Brain microvascular endothelial cell (primary cell): ENCODE results near the gene MAP1B.

Experiments used
- DNase-seq: peaks from one replicate; pipeline ENCODE4 v3.0.0-alpha.2; 2020
- H3K27ac ChIP-seq: fragments of 250-450 bp; sonication (Bioruptor Pico); 2 replicates; pipeline ENCODE4 v1.5.1; 2020; ENCODE audit warnings: mild to moderate bottlenecking, moderate library complexity
- H3K27me3 ChIP-seq: fragments of 250-450 bp; sonication (Bioruptor Pico); replicated peaks from 2 replicates; pipeline ENCODE4 v1.5.1; 2020; ENCODE audit warnings: mild to moderate bottlenecking
- H3K36me3 ChIP-seq: fragments of 250-450 bp; sonication (Bioruptor Pico); replicated peaks from 2 replicates; pipeline ENCODE4 v1.5.1; 2020; ENCODE audit warnings: mild to moderate bottlenecking
- H3K4me3 ChIP-seq: 2 replicates; pipeline ENCODE4 v1.5.1; 2011; ENCODE audit warnings: low read depth, mild to moderate bottlenecking, control low read depth, low read length, moderate library complexity
- in situ Hi-C: cut with HindIII; loops from 2 replicates; pipeline ENCODE4 v1.10.0; 2017; ENCODE audit warnings: low sequenced_read_pairs, low pct_ligation_motif_present
- TF ChIP-seq, protein P1 (sequence below): IDR thresholded peaks from 2 replicates; pipeline ENCODE4 v1.5.1; 2011; ENCODE audit warnings: low read depth, mild to moderate bottlenecking, moderate library complexity, low read length, control low read depth, inconsistent platforms; ENCODE audit errors: missing control alignments

Gene MAP1B

DNA sequence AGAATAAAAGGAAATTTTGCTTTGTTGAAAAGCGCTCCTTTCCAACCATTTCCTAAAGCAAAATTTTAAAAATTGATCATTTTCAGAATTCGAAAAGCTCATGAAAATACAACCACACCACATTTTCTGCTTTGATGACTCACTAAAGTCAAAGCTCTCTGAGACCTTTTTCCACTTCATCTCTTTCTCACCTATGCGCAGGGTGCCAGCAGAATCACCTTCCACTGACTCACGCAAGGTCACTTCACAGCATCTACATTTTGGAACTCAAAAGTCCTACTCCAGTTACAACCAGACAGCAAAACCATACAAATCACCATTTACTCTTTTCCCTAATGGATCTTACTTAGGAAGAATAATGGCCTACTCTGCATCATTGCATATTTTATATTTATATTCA lies 106.2 kb downstream of the MAP1B start:
- H3K27ac ChIP-seq = no peak overlapping the region
- TF ChIP-seq, protein P1, sequence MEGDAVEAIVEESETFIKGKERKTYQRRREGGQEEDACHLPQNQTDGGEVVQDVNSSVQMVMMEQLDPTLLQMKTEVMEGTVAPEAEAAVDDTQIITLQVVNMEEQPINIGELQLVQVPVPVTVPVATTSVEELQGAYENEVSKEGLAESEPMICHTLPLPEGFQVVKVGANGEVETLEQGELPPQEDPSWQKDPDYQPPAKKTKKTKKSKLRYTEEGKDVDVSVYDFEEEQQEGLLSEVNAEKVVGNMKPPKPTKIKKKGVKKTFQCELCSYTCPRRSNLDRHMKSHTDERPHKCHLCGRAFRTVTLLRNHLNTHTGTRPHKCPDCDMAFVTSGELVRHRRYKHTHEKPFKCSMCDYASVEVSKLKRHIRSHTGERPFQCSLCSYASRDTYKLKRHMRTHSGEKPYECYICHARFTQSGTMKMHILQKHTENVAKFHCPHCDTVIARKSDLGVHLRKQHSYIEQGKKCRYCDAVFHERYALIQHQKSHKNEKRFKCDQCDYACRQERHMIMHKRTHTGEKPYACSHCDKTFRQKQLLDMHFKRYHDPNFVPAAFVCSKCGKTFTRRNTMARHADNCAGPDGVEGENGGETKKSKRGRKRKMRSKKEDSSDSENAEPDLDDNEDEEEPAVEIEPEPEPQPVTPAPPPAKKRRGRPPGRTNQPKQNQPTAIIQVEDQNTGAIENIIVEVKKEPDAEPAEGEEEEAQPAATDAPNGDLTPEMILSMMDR = no peak
- H3K4me3 ChIP-seq = no peak overlapping the region
- peaks cover 12% of the 10 kb centered on the region for H3K36me3 ChIP-seq
- DNase-seq = no peak
- in situ Hi-C loops = no loop called here
- H3K27me3 ChIP-seq = no peaks in the 10 kb centered on the region

DNA sequence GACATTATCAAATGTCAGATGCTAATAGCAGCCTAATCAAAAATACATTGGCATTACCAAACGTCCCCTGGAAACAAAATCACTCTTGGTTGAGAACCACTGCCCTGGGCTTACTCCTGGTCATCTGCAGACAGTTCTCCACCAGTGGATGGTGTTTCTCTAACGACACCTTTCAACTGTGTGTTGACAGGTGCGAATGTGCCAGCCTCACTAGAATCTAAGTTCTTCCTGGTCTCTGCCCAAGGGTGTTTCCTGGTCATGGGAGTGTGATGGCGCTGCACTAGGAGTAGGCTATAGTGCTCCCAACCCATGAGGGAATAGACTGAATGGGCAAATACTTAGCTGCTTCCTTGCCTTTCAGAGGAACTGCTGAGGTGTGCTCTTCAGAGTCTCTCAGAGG lies 106.9 kb downstream of the MAP1B start:
- H3K4me3 ChIP-seq = no peak overlapping the region
- no peak overlapping the region for H3K27ac ChIP-seq
- in situ Hi-C loops = no loop called here
- no peak for DNase-seq
- peaks cover 7% of the 10 kb centered on the region for H3K36me3 ChIP-seq
- TF ChIP-seq, protein P1 = no peak
- H3K27me3 ChIP-seq = no peaks in the 10 kb centered on the region

DNA sequence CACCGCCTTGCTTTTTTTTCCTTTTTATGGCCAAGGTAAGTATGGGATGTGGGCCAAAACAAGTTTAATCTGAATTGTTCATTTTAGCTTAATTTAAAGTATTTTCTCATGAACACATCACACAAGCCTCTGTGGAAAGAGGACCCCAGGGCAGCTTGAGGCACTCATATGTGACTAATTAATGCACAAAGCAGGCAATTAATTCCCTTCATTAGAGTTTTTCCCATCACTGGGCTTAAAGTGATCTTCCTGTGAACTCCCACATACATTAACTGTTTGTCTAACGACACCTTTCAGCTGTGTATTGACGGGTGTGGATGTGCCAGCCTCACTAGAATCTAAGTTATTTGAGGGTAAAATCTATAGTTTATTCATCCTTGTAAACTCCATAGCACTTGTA lies 109.5 kb downstream of the MAP1B start:
- no peak for DNase-seq
- peaks cover 24% of the 10 kb centered on the region for H3K36me3 ChIP-seq
- in situ Hi-C loops = no loop called here

DNA sequence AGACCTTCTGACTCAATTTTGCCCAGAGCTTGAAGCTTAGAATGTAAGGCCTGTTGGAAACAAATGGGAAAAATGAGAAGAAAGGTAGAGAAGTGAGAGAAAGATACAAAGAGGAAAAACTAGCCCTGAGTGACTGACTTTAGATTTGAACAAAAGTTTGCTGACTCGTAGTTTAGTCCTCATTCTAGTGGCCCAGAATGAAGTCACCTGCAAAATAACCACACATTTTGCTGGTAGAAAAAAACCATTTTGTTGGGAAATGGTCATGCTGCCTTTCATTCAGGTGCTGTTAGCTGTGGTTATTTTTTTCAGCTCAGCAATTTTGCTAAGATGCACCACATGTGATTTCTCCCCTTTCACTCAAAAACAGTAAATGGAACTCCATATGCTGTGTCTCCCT lies 113.8 kb downstream of the MAP1B start:
- H3K4me3 ChIP-seq = no peak overlapping the region
- H3K27ac ChIP-seq = no peak overlapping the region
- no peaks in the 10 kb centered on the region for H3K27me3 ChIP-seq
- peaks cover 33% of the 10 kb centered on the region for H3K36me3 ChIP-seq
- in situ Hi-C loops = no loop called here
- DNase-seq = no peak
- TF ChIP-seq, protein P1 = no peak

More for the DNA sequence above, 109.5 kb downstream of the MAP1B start:
- no peak overlapping the region for H3K27ac ChIP-seq
- H3K27me3 ChIP-seq = no peaks in the 10 kb centered on the region
- TF ChIP-seq, protein P1 = no peak
- H3K4me3 ChIP-seq = no peak overlapping the region

DNA sequence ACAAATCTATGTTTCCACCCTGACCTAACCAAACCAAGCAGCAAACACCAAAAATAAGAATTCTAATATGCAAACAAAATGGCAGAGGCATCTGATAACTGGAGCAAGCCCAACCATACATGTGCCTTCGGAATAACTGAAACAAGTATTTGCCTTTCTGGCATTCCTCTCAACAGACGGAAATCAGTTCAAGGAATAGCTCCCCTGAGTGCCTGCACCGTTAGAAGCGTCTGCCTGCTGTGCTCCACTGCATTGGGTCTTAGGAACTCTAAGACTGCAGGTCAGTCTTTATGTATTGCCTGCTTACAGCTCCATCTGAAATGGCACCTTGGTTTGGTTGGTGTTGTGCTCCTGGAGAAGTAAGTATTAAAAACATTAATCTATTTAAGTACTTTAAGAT lies 114.3 kb downstream of the MAP1B start:
- no peaks in the 10 kb centered on the region for H3K27me3 ChIP-seq
- DNase-seq = no peak
- H3K27ac ChIP-seq = no peak overlapping the region
- H3K36me3 ChIP-seq = peaks cover 34% of the 10 kb centered on the region
- no peak overlapping the region for H3K4me3 ChIP-seq
- TF ChIP-seq, protein P1 = no peak
- in situ Hi-C loops = no loop called here

DNA sequence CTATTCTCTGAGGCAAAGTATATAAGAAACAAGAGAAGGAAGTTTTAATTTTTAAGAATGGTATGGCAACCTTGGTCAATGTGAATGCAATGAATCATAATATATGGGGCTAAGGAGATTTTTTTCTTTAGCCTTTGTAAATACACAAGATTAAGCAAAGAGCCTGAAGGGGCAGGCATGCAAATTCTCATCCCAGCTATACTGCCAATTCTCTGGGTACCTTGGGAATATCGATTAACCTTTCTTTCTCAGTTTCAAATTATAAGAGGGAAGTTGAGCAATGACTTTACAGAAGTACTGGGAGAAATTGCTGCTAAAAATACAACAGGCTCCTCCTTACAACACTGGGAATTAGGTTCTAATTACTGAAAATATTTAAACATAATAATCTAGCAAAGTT lies 115.2 kb downstream of the MAP1B start:
- H3K4me3 ChIP-seq = no peak overlapping the region
- TF ChIP-seq, protein P1 = no peak
- H3K27ac ChIP-seq = no peak overlapping the region
- H3K27me3 ChIP-seq = no peaks in the 10 kb centered on the region
- in situ Hi-C loops = no loop called here
- H3K36me3 ChIP-seq = peaks cover 36% of the 10 kb centered on the region
- no peak for DNase-seq
